Subcutaneous adipose tissue (tissue), 4 donors: ENCODE results near the gene TKT. TPM values are rescaled to one million over a fixed set of nuclear protein-coding genes. Genes with fewer than 3 reads are reported as not detected.

Source experiments
- total RNA-seq, 4 donors: library from RNA; depleted of rRNA; stranded (reverse); fragments of >200 nt; gene quantifications; one replicate each; pipeline ENCODE4 v1.1.0, GENCODE V29; 2016
- TF ChIP-seq, protein P1 (sequence below): fragments of 450-650 bp; IDR thresholded peaks from one replicate; pipeline ENCODE4 v1.5.1; 2016; ENCODE audit warnings: low read depth, mild to moderate bottlenecking, control low read depth, antibody characterized with exemption, moderate library complexity

Gene TKT
- total RNA-seq, 4 donors from 2014 or later = 146 to 529 (median 287) TPM

DNA sequence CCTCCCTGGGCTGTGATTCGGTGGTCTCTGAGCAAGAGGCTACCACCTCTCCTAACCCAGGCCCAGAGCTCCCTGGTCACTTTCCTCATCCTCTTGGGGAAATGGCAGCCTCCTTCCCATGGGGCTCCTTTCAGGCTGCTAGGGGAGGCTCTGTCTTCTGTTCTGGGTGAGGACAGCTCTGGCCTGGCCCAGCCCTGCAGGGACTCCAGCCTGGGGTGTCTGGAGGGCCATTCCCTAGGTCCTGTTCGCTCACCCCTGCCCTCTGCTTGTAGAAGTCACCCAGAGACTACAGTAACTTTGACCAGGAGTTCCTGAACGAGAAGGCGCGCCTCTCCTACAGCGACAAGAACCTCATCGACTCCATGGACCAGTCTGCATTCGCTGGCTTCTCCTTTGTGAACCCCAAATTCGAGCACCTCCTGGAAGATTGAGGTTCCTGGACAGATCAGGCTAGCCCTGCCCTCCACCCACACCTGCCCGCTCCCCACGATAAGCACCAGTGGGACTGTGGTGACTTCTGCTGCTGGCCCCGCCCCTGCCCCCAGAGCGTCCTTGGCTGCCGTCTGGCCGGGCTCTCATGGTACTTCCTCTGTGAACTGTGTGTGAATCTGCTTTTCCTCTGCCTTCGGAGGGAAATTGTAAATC, 63.9 kb downstream of the TKT start:
- TF ChIP-seq, protein P1, sequence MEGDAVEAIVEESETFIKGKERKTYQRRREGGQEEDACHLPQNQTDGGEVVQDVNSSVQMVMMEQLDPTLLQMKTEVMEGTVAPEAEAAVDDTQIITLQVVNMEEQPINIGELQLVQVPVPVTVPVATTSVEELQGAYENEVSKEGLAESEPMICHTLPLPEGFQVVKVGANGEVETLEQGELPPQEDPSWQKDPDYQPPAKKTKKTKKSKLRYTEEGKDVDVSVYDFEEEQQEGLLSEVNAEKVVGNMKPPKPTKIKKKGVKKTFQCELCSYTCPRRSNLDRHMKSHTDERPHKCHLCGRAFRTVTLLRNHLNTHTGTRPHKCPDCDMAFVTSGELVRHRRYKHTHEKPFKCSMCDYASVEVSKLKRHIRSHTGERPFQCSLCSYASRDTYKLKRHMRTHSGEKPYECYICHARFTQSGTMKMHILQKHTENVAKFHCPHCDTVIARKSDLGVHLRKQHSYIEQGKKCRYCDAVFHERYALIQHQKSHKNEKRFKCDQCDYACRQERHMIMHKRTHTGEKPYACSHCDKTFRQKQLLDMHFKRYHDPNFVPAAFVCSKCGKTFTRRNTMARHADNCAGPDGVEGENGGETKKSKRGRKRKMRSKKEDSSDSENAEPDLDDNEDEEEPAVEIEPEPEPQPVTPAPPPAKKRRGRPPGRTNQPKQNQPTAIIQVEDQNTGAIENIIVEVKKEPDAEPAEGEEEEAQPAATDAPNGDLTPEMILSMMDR = no peak

DNA sequence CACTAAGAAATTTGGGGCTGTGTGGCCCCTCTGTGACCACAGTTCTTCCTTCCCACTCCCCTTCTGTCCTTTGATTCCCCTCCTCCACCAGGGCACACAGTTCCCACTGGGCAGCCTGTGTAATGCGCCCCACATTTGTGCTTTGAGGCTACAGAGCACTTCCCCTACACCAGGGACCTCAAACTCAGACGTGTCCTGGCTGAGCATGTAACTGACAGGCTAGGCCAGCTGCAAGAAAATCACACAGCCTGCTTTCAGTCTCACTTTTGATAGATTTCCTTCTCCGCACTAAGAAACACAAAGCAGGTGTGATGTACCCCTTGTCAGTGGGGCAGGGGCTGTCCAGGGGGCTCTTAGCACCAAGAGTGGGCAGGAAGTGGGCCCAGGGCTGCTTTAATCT, 65.2 kb downstream of the TKT start:
- TF ChIP-seq, protein P1 = no peak

DNA sequence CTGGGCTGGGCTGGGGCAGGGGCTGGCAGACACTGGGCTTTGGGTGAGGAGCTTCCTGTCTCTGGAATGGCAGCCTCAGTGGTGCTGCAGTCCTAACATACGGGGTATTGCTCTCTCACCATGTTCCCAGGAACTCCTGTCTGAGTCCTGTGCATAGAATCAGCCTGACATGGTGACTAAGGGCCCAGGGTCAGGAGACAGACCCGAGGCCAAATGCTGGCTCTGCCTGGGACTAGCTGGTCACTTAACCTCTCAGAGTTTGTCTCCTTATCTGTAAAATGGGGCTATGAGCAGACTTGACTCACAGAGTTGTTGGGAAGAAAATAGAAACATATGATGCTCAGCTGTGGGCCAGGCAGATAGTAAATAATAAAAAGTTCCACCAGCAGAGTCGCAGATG, 66.5 kb downstream of the TKT start:
- TF ChIP-seq, protein P1 = no peak

- TF ChIP-seq, protein P1 = no peak
These were observed 67.1 kb downstream of the TKT start for GRCh38 chr3:53188720-53189119.

DNA sequence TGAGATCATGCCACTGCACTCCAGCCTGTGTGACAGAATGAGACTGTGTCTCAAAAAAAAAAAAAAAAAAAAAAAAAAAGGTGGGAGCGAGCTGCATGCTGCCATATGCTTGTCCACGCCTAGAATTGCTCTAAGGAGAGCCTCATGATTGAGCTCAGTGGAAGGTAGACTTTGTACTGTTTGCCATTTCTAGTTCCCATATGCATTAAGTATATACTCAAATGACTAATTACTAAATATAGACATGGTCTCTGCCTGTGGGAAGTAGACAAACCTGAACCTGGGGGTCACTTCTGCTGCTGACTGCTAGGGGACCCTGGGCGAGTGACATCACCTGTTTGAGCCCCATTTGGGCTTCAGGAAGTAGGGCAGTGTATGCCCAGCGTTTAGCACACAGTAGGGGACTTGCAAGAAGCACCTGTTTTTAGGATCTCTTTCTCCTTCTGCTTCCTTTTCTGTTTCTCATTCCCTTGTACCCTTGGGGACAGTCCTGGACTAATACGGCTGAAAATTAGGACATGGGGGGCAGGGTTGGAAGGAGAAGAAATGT, 67.6 kb downstream of the TKT start:
- TF ChIP-seq, protein P1 = no peak

DNA sequence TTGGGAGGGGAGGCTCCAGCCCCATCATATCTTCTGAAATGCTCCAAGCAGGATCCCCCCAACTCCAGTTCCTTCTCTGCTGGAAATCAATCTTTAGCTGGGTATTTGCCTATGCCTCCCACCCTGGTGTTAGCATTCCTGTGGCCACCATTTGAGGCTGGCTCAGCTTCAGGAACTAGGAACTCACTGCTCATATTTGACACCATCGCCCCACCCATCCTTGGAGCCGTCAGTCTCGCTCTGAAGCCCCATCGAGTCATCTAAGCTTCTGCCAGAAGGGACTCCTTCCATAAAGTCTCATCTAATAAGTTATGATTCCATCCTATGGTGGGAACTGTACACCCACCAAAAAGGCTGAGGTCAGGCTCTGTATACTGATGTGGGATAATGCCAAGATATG, 68.4 kb downstream of the TKT start:
- TF ChIP-seq, protein P1 = no peak

DNA sequence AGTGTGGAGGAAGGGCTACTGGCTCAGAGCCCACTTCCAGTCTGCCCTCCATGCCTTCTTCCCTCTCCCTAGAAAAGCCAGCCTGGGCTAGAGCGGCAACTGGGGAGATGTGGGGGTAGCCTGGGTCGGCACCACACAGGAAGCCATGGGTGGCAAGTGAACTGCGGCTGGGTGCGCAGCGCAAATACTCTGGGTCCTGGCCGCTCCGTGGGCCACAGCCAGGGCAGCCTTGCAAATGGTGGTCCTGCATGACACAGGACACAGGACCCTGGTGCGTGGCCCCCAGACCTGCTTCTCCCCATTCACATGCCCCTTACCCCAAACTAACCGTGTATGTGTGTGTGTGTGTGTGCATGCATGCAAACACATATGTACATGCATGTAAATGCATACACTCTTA, 69.1 kb downstream of the TKT start:
- TF ChIP-seq, protein P1 = no peak
